Endothelial cell of umbilical vein (primary cell): ENCODE data around the gene KPNA2. TPM values are rescaled to one million over a fixed set of nuclear protein-coding genes. Genes with fewer than 3 reads are reported as not detected.
"Not testable (repeated sequence)": the region's sequence is repeated elsewhere in the genome, so short reads cannot be mapped to it uniquely, and the experiment has no call there.

Experiments used
- BruUV-seq: library from RNA; stranded (reverse); fragments of 400-500 nt; replicated peaks from 2 replicates; lab custom pipeline; 2021; lab: Mats Ljungman, UMichigan
- CTCF ChIA-PET: fragments of 300-600, 350-600 bp; sonication (Branson Sonifier 250); formaldehyde crosslinking; loops from one replicate; lab custom pipeline; 2021; ENCODE audit warnings: antibody characterized with exemption, inconsistent platforms; lab: Charles Lee
- POLR2A ChIA-PET: fragments of 300-600, 350-600 bp; sonication (Branson Sonifier 250); formaldehyde crosslinking; loops from one replicate; lab custom pipeline; 2021; ENCODE audit warnings: antibody characterized with exemption, inconsistent platforms; lab: Charles Lee
- DNase-seq: peaks from one replicate; pipeline ENCODE4 v3.0.0-alpha.2; 2011; ENCODE audit warnings: low read depth, low spot score
- FAIRE-seq: peaks from 2 replicates; lab custom pipeline; 2011; peaks lifted over from hg19 to GRCh38; lab: Jason Lieb, UNC
- H2AFZ ChIP-seq: 2 replicates; pipeline ENCODE4 v1.6.0; 2012; ENCODE audit warnings: low read depth, low read length, control low read depth, inconsistent platforms
- H3K27ac ChIP-seq: 2 replicates; pipeline ENCODE4 v1.5.1; 2011; ENCODE audit warnings: low read depth, mild to moderate bottlenecking, control low read depth, low read length, moderate library complexity; ENCODE audit not compliant: insufficient read depth
- H3K27me3 ChIP-seq, 2 experiments: 2 replicates each; pipeline versions ENCODE4 v1.6.0 to v1.6.1; 2011; ENCODE audit warnings: low read length in 2 of 2, mixed read lengths in 1 of 2; ENCODE audit not compliant: control insufficient read depth in 2 of 2, insufficient read depth in 2 of 2
- H3K36me3 ChIP-seq, 2 experiments: 2 replicates in 1 of 2; 3 replicates in 1 of 2; pipeline ENCODE4 v1.5.1; 2011; ENCODE audit warnings: low read length in 2 of 2, mild to moderate bottlenecking in 1 of 2, moderate library complexity in 1 of 2; ENCODE audit not compliant: control insufficient read depth in 2 of 2, insufficient read depth in 2 of 2; ENCODE audit errors: extremely low read depth in 1 of 2
- H3K4me1 ChIP-seq: 3 replicates; pipeline ENCODE4 v1.5.1; 2011; ENCODE audit warnings: mild to moderate bottlenecking, low read length; ENCODE audit not compliant: control insufficient read depth, insufficient read depth; ENCODE audit errors: extremely low read depth
- H3K4me2 ChIP-seq: 2 replicates; pipeline ENCODE4 v1.6.1; 2011; ENCODE audit warnings: low read length, control low read depth, mixed read lengths; ENCODE audit not compliant: insufficient read depth
- H3K4me3 ChIP-seq, 3 experiments: fragments of 200-600 bp in 1 of 3; sonication (generic), shearing (Covaris generic) in 1 of 3; replicated peaks in 1 of 3; 2 replicates each; pipeline ENCODE4 v1.5.1; 2011 to 2016; ENCODE audit warnings: control low read depth in 3 of 3, low read length in 3 of 3, mild to moderate bottlenecking in 2 of 3, inconsistent platforms in 1 of 3, low read depth in 1 of 3, moderate library complexity in 1 of 3; ENCODE audit not compliant: insufficient read depth in 1 of 3
- H3K79me2 ChIP-seq: 2 replicates; pipeline ENCODE4 v1.6.0; 2012; ENCODE audit warnings: low read length, inconsistent platforms; ENCODE audit not compliant: control insufficient read depth, insufficient read depth
- H3K9ac ChIP-seq: replicated peaks from 2 replicates; pipeline ENCODE3; 2011; ENCODE audit warnings: low read length, control low read depth; ENCODE audit not compliant: insufficient read depth; ENCODE audit errors: extremely low read depth
- H3K9me1 ChIP-seq: replicated peaks from 3 replicates; pipeline ENCODE4 v1.6.0; 2011; ENCODE audit warnings: mild to moderate bottlenecking, low read length; ENCODE audit not compliant: control insufficient read depth, insufficient read depth; ENCODE audit errors: extremely low read depth
- H3K9me3 ChIP-seq: replicated peaks from 2 replicates; pipeline ENCODE4 v1.5.1; 2012; ENCODE audit warnings: low read length, inconsistent platforms; ENCODE audit not compliant: control insufficient read depth, insufficient read depth
- H4K20me1 ChIP-seq: replicated peaks from 2 replicates; pipeline ENCODE3; 2011; ENCODE audit warnings: mild to moderate bottlenecking, low read length; ENCODE audit not compliant: control insufficient read depth, insufficient read depth; ENCODE audit errors: extremely low read depth
- EZH2 ChIP-seq: IDR thresholded peaks from 2 replicates; pipeline ENCODE4 v1.6.1; 2012; ENCODE audit warnings: borderline replicate concordance, low read depth, mild to moderate bottlenecking, moderate library complexity, low read length, inconsistent platforms; ENCODE audit not compliant: severe bottlenecking
- FOS ChIP-seq: IDR thresholded peaks from 2 replicates; pipeline ENCODE4 v1.6.1; 2011; ENCODE audit warnings: mild to moderate bottlenecking, low read length, moderate library complexity, borderline replicate concordance; ENCODE audit not compliant: insufficient read depth
- GATA2 ChIP-seq: IDR thresholded peaks from 2 replicates; pipeline ENCODE4 v1.7.0; 2011; ENCODE audit warnings: low read depth, mild to moderate bottlenecking, moderate library complexity, mixed read lengths, low read length; ENCODE audit not compliant: insufficient read length, insufficient read depth
- JUN ChIP-seq: IDR thresholded peaks from 2 replicates; pipeline ENCODE4 v1.6.1; 2011; ENCODE audit warnings: borderline replicate concordance, low read depth; ENCODE audit not compliant: insufficient read length, insufficient read depth
- MYC ChIP-seq: IDR thresholded peaks from one replicate; pipeline ENCODE4 v1.6.1; 2011; ENCODE audit warnings: mild to moderate bottlenecking, low read depth, low read length
- POLR2A ChIP-seq: IDR thresholded peaks from 2 replicates; pipeline ENCODE4 v1.6.1; 2012; ENCODE audit warnings: low read depth, mild to moderate bottlenecking, control low read depth, low read length
- POLR2AphosphoS5 ChIP-seq: IDR thresholded peaks from 2 replicates; pipeline ENCODE4 v1.6.1; 2012; ENCODE audit warnings: low read depth, mild to moderate bottlenecking, control low read depth, low read length, moderate library complexity; ENCODE audit not compliant: insufficient read depth
- dilution Hi-C: fragments of 300-500 bp; cut with MboI; formaldehyde crosslinking; loops from one replicate; pipeline ENCODE4 v1.15.0; 2019; ENCODE audit warnings: low sequenced_read_pairs; ENCODE audit not compliant: extremely low pct_ligation_motif_present
- intact Hi-C: fragments of 100-400 bp; cut with micrococcal nuclease; formaldehyde crosslinking; loops from one replicate; pipeline ENCODE4 v1.10.0; 2022
- polyA plus RNA-seq, 4 experiments: library from polyadenylated mRNA; depleted of rRNA in 3 of 4; stranded (reverse) in 3 of 4; unstranded in 1 of 4; fragments of >200 nt; gene quantifications; 2 replicates each; pipeline versions ENCODE4 v1.2.1 to v1.2.3, GENCODE V29; 2011 to 2012; ENCODE audit warnings: missing spikeins in 1 of 4
- total RNA-seq: library from RNA; stranded (reverse); gene quantifications from 2 replicates; pipeline ENCODE4 v1.2.3, GENCODE V29; 2021
- TF ChIP-seq, protein P1 (sequence below), 2 donors: IDR thresholded peaks; 1 replicate in 1 of 2; 2 replicates in 1 of 2; pipeline ENCODE4 v1.5.1; 2011; ENCODE audit warnings: low read length in 2 of 2, mild to moderate bottlenecking in 2 of 2, moderate library complexity in 2 of 2, control low read depth in 1 of 2, inconsistent platforms in 1 of 2, low read depth in 1 of 2; ENCODE audit not compliant: insufficient read depth in 1 of 2; ENCODE audit errors: extremely low read depth in 1 of 2
- TF ChIP-seq, protein P2 (sequence below): IDR thresholded peaks from 2 replicates; pipeline ENCODE4 v1.6.1; 2011; ENCODE audit not compliant: insufficient read depth, insufficient read length

Gene KPNA2
- total and polyA plus RNA-seq, 2 donors (not counting 3 experiments of a cell fraction or from before 2014, with no cell fraction given), result 252 to 382 TPM

DNA sequence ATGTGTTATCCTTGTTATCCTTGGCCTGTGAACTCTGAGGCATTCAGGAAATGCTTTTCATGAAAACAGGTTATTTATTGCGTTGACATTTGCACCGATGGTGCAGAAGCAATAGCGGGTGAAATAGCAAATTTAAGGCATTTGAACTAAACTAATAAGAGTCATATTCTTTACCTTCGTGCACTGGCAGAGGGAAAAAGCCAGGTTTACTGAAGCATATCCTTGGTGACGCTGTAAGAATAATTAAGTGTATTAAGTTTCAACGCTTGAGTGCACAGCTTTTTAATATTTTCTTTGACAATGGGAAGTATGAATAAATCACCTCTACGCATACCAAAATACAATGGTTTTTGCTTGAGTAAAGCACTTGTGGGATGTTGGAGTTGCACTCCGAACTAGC is 13.6 kb upstream of the KPNA2 start:
- TF ChIP-seq POLR2AphosphoS5 (no peak), JUN (no peak), MYC (no peak), GATA2 (no peak), POLR2A (no peak), EZH2 (no peak), FOS (no peak)
- TF ChIP-seq, protein P1, sequence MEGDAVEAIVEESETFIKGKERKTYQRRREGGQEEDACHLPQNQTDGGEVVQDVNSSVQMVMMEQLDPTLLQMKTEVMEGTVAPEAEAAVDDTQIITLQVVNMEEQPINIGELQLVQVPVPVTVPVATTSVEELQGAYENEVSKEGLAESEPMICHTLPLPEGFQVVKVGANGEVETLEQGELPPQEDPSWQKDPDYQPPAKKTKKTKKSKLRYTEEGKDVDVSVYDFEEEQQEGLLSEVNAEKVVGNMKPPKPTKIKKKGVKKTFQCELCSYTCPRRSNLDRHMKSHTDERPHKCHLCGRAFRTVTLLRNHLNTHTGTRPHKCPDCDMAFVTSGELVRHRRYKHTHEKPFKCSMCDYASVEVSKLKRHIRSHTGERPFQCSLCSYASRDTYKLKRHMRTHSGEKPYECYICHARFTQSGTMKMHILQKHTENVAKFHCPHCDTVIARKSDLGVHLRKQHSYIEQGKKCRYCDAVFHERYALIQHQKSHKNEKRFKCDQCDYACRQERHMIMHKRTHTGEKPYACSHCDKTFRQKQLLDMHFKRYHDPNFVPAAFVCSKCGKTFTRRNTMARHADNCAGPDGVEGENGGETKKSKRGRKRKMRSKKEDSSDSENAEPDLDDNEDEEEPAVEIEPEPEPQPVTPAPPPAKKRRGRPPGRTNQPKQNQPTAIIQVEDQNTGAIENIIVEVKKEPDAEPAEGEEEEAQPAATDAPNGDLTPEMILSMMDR (IDR thresholded peaks at IDR 0.05; ENCODE audit: extremely low read depth in 1 of 2, insufficient read depth in 1 of 2, low read depth in 1 of 2, low read length in 2 of 2), result no peak
- TF ChIP-seq, protein P2, sequence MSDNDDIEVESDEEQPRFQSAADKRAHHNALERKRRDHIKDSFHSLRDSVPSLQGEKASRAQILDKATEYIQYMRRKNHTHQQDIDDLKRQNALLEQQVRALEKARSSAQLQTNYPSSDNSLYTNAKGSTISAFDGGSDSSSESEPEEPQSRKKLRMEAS, result no peak
- H2AFZ ChIP-seq, result no peak overlapping the region
- no peaks in the 10 kb centered on the region for H3K9me1 ChIP-seq
- no peak overlapping the region for H3K4me2 ChIP-seq
- H3K9me3 ChIP-seq, result no peaks in the 10 kb centered on the region
- peaks cover 0 to 1% of the 10 kb centered on the region in 2 experiments for H3K27me3 ChIP-seq
- H3K4me1 ChIP-seq, result peaks cover 7% of the 10 kb centered on the region
- no peaks in the 10 kb centered on the region for H4K20me1 ChIP-seq
- intact Hi-C loops (no loop called here), dilution Hi-C loops (no loop called here)
- no peaks in the 10 kb centered on the region for H3K36me3 ChIP-seq
- no TSS peak for BruUV-seq
- no peak for FAIRE-seq
- POLR2A ChIA-PET, result no interaction called here
- no peak overlapping the region for H3K27ac ChIP-seq
- H3K79me2 ChIP-seq, result no peaks in the 10 kb centered on the region
- CTCF ChIA-PET, result no interaction called here
- DNase-seq, result no peak
- no peak overlapping the region for H3K4me3 ChIP-seq
- H3K9ac ChIP-seq, result no peak overlapping the region

DNA sequence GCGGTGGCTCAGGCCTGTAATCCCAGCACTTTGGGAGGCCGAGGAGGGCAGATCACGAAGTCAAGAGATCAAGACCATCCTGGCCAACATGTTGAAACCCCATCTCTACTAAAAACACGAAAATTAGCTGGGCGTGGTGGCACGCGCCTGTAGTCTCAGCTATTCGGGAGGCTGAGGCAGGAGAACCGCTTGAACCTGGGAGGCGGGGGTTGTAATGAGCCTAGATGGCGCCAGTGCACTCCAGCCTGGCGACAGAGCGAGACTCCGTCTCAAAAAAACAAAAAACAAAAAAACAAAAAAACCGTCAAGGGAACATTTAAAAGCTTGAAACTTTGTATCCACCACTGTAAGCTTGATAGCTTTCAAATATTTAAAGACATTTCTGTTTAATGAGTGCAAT is 13.0 kb upstream of the KPNA2 start:
- H3K27ac ChIP-seq, H3K9ac ChIP-seq, CTCF ChIA-PET, FAIRE-seq, H3K9me1 ChIP-seq, H3K36me3 ChIP-seq, H3K4me2 ChIP-seq, intact Hi-C loops, H3K79me2 ChIP-seq, H3K4me1 ChIP-seq, POLR2A ChIA-PET, H3K9me3 ChIP-seq, H3K27me3 ChIP-seq, DNase-seq, dilution Hi-C loops, BruUV-seq, H4K20me1 ChIP-seq, H3K4me3 ChIP-seq, H2AFZ ChIP-seq: not testable (repeated sequence)
